NB4 (cell line): Measurements from ENCODE around the gene AZGP1.
"Not testable (repeated sequence)": the region's sequence is repeated elsewhere in the genome, so short reads cannot be mapped to it uniquely, and the experiment has no call there.

Experiments
- CTCF ChIP-seq: IDR thresholded peaks from one replicate; pipeline ENCODE4 v1.5.1; 2012; ENCODE audit warnings: low read depth, low read length
- MYC ChIP-seq: IDR thresholded peaks from 2 replicates; pipeline ENCODE4 v1.6.1; 2011; ENCODE audit warnings: low read depth, low read length
- POLR2A ChIP-seq: IDR thresholded peaks from 2 replicates; pipeline ENCODE4 v1.6.1; 2011; ENCODE audit warnings: mild to moderate bottlenecking; ENCODE audit not compliant: insufficient read length; ENCODE audit errors: extremely low read depth

GRCh38 chr7:99991543-99991942 lies 15.7 kb upstream of the AZGP1 start:
- TF ChIP-seq MYC, CTCF, POLR2A: not testable (repeated sequence)
